Mucosa of descending colon (tissue), 3 donors: ENCODE measurements around the gene THBS1. TPM values are rescaled to one million over a fixed set of nuclear protein-coding genes. Genes with fewer than 3 reads are reported as not detected.
A peak's percentile ranks its signal among the peaks of the same experiment; 100 is the strongest.

Experiments
- ATAC-seq: fragments of 200-7000 bp; cut with Tn5 transposase; one replicate; pipeline ENCODE4 v1.9.1; 2020; ENCODE audit warnings: mild to moderate bottlenecking, moderate library complexity
- DNase-seq, 3 donors: peaks; one replicate each; pipeline ENCODE4 v3.0.0-alpha.2; 2020
- H3K36me3 ChIP-seq: fragments of 200-600 bp; one replicate; pipeline ENCODE4 v1.8.0; 2021; ENCODE audit warnings: low read depth, mild to moderate bottlenecking
- H3K4me1 ChIP-seq: fragments of 200-600 bp; one replicate; pipeline ENCODE4 v1.8.0; 2021; ENCODE audit warnings: low read depth, mild to moderate bottlenecking
- H3K4me3 ChIP-seq: fragments of 200-600 bp; one replicate; pipeline ENCODE4 v1.8.0; 2021; ENCODE audit warnings: mild to moderate bottlenecking
- H3K9me3 ChIP-seq: fragments of 200-600 bp; one replicate; pipeline ENCODE4 v1.8.0; 2021; ENCODE audit warnings: mild to moderate bottlenecking
- CTCF ChIP-seq: fragments of 200-600 bp; IDR thresholded peaks from one replicate; pipeline ENCODE4 v1.8.0; 2022; ENCODE audit warnings: antibody characterized with exemption, mild to moderate bottlenecking
- intact Hi-C, 2 donors: fragments of 100-400 bp; cut with DNase I in 1 of 2; cut with micrococcal nuclease in 1 of 2; formaldehyde crosslinking; loops; one replicate each; pipeline versions ENCODE4 v1.11.0 to v1.11.1; 2022; cut with DNase I, micrococcal nuclease
- total RNA-seq, 3 donors: library from RNA; stranded (reverse); fragmentation: NEBNext Ultra II Directional in 2 of 3; extraction: Animal tissue kit (Norgen Biotek cat#: 25700) in 2 of 3; gene quantifications; one replicate each; pipeline versions ENCODE4 v1.2.1 to v1.2.4, GENCODE V29; 2021 to 2023
- donor health status: DM: no; HTN: no; CAD: no; lungs with moderate emphysema.
- donor health status: DM: no; HTN: no; CAD: no.
- donor health status: DM: no; HTN: yes; CAD: no.

The THBS1 gene
- total RNA-seq, 3 donors from 2014 or later: 209 to 356 (median 288) TPM

GRCh38 chr15:39580117-39580484, 778 bp upstream of the THBS1 start:
- H3K4me1 ChIP-seq: peaks cover 20% of the 10 kb centered on the region
- DNase-seq: peak; percentile 93 to 99 (median 98)
- peak overlapping the region; percentile 64 for H3K4me3 ChIP-seq
- H3K36me3 ChIP-seq: no peaks in the 10 kb centered on the region
- H3K9me3 ChIP-seq: no peaks in the 10 kb centered on the region
- peak; percentile 83 for ATAC-seq
- intact Hi-C loops: loop anchor here (5.0 to 10.0 kb wide), 5 partner anchors 175 to 765 kb away; no protein-coding TSS in a partner anchor
- peak; percentile 96 for TF ChIP-seq CTCF

GRCh38 chr15:39581242-39581792, 438 bp downstream of the THBS1 start:
- Histone ChIP-seq H3K4me1 (peaks cover 27% of the 10 kb centered on the region), H3K9me3 (no peaks in the 10 kb centered on the region), H3K36me3 (no peaks in the 10 kb centered on the region), H3K4me3 (peak overlapping the region; percentile 64)
- DNase-seq (no peak), ATAC-seq (no peak)
- TF ChIP-seq CTCF: no peak
- intact Hi-C loops: loop anchor here (5.0 to 10.0 kb wide), 5 partner anchors 173 to 767 kb away; no protein-coding TSS in a partner anchor

GRCh38 chr15:39581793-39582285, 960 bp downstream of the THBS1 start:
- TF ChIP-seq CTCF: peak; percentile 31
- DNase-seq: peak; percentile 83 to 88 (median 86)
- Histone ChIP-seq H3K9me3 (no peaks in the 10 kb centered on the region), H3K36me3 (no peaks in the 10 kb centered on the region), H3K4me1 (peaks cover 27% of the 10 kb centered on the region), H3K4me3 (peak overlapping the region; percentile 64)
- intact Hi-C loops: loop anchor here (5.0 to 10.0 kb wide), 5 partner anchors 173 to 767 kb away; no protein-coding TSS in a partner anchor
- peak; percentile 75 for ATAC-seq

GRCh38 chr15:39582286-39582976, 1.6 kb downstream of the THBS1 start:
- intact Hi-C loops: loop anchor here (5.0 to 10.0 kb wide), 5 partner anchors 172 to 768 kb away; no protein-coding TSS in a partner anchor
- no peaks in the 10 kb centered on the region for H3K36me3 ChIP-seq

More at GRCh38 chr15:39582286-39582976, 1.6 kb downstream of the THBS1 start:
- H3K9me3 ChIP-seq: no peaks in the 10 kb centered on the region
- TF ChIP-seq CTCF: no peak
- DNase-seq (peak; percentile 62 to 65 (median 63)), ATAC-seq (no peak)
- H3K4me1 ChIP-seq: peaks cover 27% of the 10 kb centered on the region
- H3K4me3 ChIP-seq: peak overlapping the region; percentile 64
